DOHH2 (cell line): ENCODE measurements around the gene CCDC146.

Experiments used
- CTCF ChIP-seq: fragments of 200-600 bp; sonication (generic); IDR thresholded peaks from one replicate; pipeline ENCODE4 v1.5.1; 2014; ENCODE audit warnings: antibody characterized with exemption, mild to moderate bottlenecking, low read depth, low read length; ENCODE audit not compliant: poor library complexity, severe bottlenecking
- EZH2phosphoT487 ChIP-seq: fragments of 200-600 bp; sonication (generic); IDR thresholded peaks from 2 replicates; pipeline ENCODE4 v1.6.1; 2017; ENCODE audit warnings: borderline replicate concordance, mild to moderate bottlenecking, antibody characterized with exemption, low read length, moderate library complexity, mixed read lengths

GRCh38 chr7:77320714-77321113, 198.3 kb downstream of the CCDC146 start:
- TF ChIP-seq CTCF, result no peak
- TF ChIP-seq EZH2phosphoT487, result no peak
